OCI-LY3 (cell line): ENCODE measurements around the gene LAMB3.

Experiments
- EZH2phosphoT487 ChIP-seq: fragments of 200-600 bp; shearing (Covaris generic); IDR thresholded peaks from 2 replicates; pipeline ENCODE4 v1.6.1; 2018; ENCODE audit warnings: antibody characterized with exemption, mixed run types, low read depth
- TF ChIP-seq, protein P1 (sequence below): fragments of 200-600, 300-600 bp; sonication (generic); IDR thresholded peaks from 2 replicates; pipeline ENCODE4 v1.5.1; 2014; ENCODE audit warnings: antibody characterized with exemption, low read length, low read depth

DNA sequence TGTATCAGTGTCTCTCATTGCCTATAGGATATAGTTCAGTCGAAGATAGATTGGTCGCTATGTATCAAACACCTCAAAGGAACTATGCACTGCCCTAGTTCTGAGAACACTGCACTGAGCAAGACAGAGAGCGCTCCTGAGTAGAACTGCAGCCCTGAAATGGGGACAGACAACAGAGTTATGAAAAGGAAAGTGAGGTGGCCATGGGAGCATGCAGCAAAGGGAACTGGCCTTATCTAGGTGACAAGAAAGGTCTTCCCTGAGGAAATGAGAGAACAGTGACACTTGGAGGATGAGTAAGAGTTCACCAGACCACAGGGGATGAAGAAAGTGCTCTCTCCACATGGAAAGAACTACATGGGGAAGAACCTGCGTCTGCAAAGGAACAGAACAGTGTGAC lies 15.5 kb upstream of the LAMB3 start:
- TF ChIP-seq, protein P1, sequence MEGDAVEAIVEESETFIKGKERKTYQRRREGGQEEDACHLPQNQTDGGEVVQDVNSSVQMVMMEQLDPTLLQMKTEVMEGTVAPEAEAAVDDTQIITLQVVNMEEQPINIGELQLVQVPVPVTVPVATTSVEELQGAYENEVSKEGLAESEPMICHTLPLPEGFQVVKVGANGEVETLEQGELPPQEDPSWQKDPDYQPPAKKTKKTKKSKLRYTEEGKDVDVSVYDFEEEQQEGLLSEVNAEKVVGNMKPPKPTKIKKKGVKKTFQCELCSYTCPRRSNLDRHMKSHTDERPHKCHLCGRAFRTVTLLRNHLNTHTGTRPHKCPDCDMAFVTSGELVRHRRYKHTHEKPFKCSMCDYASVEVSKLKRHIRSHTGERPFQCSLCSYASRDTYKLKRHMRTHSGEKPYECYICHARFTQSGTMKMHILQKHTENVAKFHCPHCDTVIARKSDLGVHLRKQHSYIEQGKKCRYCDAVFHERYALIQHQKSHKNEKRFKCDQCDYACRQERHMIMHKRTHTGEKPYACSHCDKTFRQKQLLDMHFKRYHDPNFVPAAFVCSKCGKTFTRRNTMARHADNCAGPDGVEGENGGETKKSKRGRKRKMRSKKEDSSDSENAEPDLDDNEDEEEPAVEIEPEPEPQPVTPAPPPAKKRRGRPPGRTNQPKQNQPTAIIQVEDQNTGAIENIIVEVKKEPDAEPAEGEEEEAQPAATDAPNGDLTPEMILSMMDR = no peak
- TF ChIP-seq EZH2phosphoT487 = no peak
